NCI-H524 (cell line): ENCODE results near the gene DPRX.
A peak's percentile ranks its signal among the peaks of the same experiment; 100 is the strongest.

Source experiments
- DNase-seq, 2 experiments: peaks; one replicate each; lab custom pipeline; 2025; lab: John Stamatoyannopoulos, UW

DPRX gene, protein sequence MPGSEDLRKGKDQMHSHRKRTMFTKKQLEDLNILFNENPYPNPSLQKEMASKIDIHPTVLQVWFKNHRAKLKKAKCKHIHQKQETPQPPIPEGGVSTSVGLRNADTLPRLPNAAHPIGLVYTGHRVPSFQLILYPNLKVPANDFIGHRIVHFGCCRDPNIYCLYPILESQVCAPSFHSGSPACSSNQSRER

DNA sequence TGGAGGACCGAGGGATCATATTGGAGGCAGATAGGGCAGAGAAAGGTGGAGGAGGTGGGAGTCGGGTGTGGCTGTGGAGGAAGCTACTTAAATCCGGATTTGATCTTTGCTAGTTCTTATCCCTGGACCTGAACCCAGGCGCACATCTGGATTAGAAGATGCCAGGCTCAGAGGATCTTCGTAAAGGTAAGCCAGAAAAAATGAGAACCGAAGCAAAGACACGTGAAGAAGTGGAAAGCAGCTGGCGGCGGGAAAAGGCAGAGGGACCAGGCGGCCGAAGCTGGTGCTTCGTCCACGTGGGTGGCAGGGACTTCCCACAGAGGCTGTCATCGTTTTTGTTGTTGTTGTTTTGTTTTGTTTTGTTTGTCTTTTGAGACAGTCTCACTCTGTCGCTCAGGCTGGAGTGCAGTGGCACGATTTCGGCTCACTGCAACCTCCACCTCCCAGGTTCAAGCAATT lies at the start of gene DPRX:
Gene DPRX (plus strand): TSS at position 51 of the 459 bp plus-strand sequence. CDS start 108 bp downstream, at position 159.
- no peak for DNase-seq

DNA sequence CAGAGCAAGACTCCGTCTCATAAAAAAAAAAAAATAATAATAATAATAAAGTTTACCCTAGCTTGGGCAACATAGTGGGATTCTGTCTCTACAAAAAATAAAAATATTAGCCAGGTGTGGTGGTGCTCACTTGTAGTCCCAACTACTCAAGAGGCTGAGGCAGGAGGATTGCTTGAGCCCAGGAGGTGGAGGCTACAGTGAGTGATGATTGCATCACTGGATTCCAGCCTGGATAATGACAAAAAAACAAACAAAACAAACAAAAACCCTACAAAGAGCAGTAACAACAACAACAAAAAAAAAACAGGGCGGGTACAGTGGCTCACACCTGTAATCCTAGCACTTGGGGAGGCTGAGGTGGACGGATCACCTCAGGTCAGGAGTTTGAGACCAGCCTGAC lies 48.6 kb upstream of the DPRX start:
- DNase-seq: no peak

DNA sequence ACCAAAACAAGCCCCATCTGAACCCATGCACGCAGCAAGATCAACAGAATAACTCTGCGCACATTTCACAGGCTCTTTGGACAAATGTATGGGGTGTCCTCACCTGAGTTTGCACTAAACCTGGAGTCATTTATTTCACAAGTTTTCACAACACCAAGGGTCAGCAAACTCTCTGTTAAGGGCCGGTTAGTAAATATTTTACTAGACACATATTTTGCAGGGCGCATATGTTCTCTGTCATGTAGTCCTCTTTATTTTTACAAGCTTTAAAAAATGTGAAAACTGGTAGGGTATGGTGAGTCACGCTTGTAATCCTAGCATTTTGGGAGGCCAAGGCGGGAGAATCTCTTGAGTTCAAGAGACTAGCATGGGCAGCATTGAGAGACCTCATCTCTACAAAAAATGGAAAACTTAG lies 45.5 kb upstream of the DPRX start:
- DNase-seq: no peak

DNA sequence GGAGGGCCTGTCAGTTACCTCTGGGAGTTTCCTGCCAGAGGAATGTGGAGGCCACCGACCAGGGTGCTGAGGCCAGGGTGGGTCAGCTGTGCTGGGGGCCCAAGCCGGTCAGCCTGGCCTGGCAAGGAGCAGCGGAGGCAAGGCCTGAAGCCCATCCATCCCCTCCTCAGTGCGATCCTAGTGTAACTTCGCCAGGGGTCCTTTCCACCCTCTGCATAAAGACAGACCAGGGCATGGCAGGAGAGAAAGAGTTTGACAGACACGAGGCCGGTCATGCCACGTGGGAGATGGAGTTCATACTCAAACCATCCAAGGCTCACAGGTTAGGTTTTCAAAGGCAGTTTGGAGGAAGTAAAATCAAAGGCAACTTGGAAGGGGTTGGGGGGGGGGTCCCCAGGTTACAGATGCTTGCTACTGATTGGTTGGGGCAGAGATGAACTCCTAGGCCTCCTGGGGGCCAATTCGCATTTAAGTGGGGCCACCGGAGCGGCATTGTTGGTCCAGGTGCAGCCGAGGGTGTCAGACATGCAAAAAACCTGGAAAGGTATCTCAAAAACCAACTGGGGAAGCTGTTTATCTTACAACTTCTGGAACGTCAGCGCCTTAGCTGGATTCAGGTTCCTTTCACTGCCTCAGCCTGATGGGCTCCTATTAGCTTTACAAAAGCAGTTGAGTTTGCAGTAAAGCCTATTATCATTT lies 36.8 kb upstream of the DPRX start:
- DNase-seq: no peak

DNA sequence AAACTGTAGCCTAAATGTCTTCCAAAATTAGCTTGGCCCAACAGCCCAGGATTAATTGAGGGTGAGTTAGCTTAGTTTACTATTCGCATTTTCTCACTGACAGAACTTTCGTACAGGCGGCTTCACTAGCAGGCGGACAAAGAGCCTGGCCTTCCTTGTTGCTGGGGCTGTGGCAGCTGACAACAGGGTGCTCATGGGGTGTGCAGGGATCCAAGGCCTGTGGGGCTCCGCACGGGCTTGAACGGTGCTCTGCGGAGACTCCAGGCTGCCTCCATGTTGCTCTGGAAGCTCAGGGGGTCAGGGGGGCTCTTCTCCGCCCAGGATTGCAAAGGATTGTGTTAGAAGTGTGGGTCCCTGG lies 36.3 kb upstream of the DPRX start:
- DNase-seq: no peak

DNA sequence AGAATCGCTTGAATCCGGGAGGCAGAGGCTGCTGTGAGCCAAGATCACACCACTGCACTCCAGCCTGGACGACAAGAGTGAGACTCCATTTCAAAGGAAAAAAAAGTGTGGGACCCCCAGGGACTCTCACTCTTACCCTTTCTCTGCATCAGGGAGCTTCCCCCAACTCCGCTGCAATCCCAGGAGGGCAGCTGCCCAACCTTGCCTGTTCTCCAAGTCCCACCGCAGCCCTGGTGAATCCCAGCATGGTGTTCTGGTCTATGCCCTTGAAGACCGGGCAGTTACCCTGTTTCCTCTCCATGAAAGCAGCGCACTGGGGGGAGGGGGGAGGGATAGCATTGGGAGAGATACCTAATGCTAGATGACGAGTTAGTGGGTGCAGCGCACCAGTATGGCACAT lies 35.7 kb upstream of the DPRX start:
- DNase-seq: no peak

DNA sequence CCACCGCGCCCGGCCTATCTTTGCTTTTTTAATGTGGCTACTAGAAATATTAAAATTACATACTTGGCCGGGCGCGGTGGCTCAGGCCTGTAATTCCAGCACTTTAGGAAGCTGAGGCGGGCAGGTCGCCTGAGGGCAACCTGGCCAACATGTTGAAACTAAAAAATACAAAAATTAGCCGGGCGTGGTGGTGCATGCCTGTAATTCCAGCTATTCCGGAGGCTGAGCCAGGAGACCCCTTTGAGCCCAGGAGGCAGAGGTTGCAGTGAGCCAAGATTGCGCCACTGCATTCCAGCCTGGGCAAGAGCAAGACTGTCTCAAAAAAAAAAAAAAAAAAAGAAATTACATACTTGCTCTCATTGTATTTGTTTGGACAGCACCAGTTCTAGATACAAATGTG lies 34.8 kb upstream of the DPRX start:
- DNase-seq: no peak

DNA sequence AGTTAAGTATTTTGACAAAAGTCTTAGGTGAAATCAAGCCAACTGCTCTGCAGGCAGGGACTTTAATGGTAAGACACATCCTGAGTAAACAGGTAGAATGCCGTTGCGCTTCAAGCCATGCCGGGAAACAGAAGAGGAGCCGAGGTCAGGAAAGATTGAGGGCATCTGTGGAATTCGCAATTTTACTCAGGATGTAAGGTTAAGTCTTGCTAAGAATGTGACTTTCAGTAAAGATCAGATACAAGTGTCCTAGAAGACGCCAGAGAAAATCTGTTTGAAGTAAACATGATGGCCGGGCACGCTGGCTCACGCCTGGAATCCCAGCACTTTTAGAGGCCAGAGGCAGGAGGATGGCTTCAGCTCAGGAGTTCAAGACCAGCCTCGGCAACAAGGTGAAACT lies 33.4 kb upstream of the DPRX start:
- no peak for DNase-seq

DNA sequence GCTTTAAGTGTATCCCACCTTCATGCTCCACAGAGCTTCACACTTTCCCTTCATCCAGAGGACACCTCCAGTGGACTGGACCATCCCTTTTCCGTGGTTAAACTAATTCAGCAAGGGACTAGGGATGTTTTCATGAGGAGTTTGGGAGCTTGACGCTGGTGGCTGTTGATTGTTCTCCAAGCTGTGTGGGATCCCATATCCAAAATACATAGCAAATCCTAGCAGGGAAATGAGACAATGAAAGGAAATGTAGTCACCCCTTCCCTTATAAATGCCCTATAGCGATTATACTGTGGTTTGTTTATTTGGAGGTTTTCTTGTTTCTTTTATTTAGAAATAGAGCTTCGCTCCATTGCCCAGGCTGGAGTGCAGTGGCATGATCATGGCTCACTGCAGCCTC lies 31.6 kb upstream of the DPRX start:
- no peak for DNase-seq

DNA sequence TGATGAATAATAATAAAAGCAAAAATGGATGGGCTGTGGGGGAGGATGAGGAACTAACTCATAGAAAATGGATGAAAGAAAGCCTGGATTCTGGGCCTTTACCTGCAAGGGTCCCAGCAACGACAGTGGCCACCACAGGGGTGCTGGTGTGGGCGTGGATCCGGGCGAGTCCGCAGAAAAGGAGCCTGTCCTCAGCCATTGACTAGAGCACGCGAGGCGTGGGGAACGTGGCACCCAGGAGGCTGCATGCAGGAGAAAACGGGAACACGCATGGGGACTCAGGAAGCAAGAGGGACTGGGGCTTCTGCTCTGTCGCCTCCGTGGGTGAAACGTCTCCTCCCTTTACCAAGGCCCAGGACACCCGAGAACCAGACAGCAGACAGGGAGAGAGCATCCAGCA lies 25.8 kb upstream of the DPRX start:
- DNase-seq: no peak

DNA sequence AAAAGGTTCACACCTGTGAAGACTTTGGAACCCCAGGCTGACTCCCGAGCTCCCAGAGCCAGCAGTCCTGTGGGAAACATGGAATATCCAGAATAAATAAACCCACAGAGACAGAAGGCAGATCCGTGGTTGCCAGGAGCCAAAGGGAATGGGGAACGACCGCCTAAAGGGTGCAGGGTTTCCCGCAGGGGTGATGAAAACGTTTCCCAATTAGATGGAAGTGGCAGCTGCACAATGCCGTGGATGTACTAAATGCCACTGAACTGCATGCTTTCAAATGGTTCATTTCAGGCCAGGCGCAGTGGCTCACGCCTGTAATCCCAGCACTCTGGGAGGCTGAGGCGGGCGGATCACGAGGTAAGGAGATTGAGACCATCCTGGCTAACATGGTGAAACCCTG lies 23.4 kb upstream of the DPRX start:
- DNase-seq: no peak

DNA sequence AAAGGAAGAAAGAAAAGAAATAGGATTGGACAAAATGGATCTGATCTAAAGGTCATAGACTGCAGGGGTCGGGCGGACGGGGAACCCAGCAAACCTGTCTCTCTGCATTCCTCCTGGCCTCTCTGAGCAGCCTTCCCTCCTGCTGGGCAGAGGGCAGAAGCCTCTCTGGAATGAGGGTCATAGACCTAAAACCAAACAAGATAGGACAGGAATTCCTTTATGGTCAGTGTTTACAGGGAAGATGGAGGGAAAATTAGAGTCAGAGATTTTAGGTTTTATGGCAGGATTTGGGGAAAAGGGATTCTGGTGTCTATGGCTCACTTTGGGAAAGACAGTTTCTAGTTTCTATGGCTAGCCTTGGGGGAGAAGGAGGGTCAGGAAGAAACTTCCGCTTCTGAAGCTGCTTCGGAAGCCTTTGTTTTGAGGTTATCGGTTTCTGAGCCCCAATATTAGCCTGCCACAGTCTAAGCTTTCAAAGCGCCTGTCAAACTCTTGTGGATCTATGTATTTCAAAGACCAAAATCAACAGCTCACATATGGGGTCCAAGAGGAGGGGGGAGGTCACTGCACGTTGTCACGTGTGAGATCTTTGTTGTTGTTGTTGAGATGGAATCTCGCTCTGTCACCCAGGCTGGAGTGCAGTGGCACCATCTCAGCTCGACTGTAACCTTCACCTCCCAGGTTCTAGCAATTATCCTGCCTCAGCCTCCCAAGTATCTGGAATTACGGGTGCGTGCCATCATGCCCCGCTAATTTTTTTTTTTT lies 18.9 kb upstream of the DPRX start:
- DNase-seq: no peak

DNA sequence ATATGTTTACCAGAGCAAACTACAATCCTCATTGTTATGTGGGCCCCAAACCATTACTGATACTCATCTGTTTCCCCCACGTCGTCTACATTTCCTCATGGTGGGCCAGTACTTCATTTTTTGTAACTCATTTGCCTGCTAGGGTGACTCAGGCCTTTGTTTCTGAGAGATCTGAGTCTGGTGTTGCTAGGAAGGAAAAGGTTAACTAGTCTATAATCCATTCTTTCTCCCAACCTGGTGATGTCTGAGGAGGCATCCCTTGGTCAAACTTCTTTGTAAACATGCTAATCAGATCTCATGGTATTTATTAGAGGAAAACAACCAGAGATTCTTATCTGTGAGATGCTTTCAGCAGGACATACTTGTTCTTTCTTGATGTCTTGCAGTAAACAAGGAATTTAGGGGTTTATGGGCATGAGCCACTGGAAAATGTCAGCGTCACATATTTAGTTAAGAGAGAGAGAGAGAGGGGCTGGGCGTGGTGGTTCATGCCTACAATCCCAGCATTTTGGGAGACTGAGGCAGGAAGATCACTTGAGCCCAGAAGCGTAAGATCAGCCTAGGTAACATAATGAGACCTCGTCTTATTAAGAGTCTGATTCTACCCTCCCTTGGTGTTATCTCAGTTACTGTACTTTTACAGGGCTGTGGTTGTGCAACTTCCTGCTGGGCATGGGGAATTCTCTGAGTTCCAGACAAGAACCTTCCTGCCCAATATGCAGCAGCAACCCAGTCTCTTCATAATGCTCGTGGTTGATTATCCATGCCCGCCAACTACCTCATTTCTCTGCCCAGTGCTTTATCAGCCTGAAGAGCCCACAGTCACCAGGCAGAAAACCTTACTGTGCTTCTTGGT lies 9.7 kb upstream of the DPRX start:
- DNase-seq: no peak

DNA sequence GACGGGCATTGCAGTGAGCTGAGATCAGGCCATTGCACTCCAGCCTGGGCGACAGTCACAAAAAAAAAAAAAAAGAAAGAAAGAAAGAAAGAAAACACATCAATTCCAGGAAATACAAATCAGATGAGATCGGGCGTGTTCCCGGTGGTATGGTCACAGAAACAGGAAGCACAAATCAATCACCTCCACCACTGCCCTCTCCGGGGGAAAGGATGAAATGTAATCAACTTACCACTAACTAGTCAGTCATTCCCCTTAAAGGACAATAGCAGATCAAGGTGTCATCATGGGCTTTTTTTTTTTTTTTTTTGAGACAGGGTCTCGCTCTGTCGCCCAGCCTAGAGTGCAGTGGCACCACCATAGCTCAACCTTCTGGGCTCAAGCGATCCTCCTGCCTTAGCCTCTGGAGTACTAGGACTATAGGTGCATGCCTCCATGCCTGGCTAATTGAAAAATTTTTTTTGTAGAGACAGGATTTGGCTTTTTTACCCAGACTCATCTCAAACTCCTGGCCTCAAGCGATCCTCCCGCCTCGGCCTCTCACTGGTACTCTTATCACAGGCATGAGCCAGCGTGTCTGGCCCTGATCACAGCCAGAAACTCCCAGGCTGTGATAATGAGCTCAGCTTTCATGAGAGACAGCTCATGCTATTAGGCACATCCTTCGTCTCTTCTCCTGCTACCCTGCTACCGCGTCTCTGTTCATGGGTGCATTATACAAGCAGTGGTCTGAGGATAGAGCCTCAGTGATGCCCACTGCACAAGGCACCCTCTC lies 6.8 kb upstream of the DPRX start:
- no peak for DNase-seq

DNA sequence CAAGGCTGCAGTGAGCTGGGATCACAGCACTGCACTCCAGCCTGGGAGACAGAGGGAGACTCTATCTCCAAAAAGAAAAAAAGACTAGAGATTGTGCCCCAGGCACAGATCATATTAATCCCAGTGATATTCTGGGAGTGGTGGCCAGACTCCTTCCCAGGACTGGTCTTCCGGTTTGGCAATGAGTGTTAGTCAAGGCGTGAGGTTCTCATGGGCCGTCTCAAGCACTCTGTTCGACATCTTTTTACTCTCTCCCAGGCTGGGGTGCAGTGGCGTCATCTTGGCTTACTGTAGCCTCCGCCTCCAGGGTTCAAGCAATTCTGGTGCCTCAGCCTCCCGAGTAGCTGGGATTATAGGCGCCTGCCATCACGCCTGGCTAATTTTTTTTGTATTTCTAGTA lies 5.3 kb upstream of the DPRX start:
- DNase-seq: no peak

DNA sequence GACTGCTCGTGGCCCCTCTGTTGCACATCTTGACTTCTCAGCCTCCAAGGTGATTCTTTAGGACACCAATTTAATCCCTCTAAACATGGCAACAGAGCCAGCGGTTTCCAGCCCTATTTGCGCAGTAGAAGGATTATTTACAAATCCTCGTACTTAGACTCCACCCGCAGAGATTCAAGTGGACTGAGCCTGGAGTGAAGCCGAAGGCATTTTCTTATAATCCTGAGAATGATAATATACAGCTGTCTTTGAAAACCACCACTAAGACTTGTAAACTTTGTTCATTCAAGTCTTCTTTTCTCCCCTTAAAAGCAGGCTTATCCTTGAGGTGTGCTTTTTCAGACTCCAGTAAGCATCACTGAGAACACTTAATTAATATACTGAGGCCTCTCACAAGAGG lies 4.8 kb upstream of the DPRX start:
- peak in 1 of 2 experiments; percentile 1 for DNase-seq

DNA sequence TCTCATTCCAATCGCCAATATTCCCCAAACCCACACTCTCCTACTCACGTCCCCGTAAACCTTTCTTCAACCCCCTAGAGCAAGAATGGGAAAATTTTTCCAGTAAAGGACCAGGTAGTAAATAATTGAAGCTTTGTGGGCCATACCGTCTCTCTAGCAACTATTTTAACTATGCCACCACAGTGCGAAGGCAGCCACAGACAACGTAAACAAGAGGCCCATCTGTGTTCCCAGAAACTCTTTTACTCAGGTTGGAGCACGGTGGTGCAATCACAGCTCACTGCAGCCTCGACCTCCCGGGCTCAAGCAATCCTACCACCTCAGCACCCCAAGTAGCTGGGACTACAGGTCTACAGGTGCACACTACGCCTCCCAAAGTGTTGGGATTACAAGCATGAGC lies 3.0 kb downstream of the DPRX start:
- DNase-seq: no peak

DNA sequence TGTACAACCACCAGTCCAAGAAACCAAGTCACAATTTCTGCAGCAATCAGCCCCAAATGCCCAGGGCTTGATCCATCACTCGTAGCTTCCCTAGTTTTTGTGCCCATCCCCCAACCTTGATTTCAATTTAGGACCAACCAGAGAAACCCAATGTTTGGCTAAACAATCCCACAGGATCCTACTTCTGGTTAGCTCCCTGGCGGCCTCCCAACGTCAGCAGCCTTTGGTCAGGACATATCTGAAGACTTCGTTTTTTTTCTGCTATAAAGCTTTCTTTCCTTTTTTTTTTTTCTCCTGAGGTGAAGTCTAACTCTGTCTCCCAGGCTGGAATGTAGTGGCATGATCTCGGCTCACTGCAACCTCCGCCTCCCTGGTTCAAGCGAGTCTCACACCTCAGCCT lies 7.7 kb downstream of the DPRX start:
- no peak for DNase-seq

DNA sequence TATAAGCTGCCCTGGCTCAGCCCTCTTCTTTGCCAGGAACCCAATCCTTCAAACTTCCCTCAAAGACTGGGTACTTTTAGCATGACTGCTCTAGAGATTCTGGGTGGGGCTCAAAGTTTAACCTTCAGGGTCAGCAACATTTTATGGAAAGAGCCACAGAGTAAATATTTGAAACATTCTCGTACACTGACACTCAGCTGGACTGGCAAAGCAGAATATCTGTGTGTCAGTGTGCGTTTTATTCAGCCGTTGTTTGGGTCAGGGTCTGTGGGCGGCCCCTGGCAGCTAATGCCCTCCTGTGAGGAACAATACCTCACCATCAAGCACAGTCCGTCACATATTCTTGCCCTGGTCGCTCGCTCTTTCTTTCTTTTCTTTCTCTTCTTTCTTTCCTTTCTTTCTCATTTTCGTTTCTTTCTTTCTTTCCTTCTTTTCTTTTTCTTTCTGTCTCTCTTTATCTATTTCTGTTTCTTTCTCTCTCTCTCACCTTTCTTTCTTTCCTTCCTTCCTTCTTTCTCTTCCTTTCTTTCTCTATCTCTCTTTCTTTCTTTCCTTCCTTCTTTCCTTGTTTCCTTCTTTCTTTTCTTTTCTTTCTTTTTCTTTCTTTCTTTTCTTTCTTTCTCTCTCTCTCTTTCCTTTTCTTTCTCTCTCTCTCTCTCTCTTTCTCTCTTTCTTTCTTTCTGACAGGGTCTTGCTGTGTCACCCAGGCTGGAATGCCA lies 10.7 kb downstream of the DPRX start:
- no peak for DNase-seq

DNA sequence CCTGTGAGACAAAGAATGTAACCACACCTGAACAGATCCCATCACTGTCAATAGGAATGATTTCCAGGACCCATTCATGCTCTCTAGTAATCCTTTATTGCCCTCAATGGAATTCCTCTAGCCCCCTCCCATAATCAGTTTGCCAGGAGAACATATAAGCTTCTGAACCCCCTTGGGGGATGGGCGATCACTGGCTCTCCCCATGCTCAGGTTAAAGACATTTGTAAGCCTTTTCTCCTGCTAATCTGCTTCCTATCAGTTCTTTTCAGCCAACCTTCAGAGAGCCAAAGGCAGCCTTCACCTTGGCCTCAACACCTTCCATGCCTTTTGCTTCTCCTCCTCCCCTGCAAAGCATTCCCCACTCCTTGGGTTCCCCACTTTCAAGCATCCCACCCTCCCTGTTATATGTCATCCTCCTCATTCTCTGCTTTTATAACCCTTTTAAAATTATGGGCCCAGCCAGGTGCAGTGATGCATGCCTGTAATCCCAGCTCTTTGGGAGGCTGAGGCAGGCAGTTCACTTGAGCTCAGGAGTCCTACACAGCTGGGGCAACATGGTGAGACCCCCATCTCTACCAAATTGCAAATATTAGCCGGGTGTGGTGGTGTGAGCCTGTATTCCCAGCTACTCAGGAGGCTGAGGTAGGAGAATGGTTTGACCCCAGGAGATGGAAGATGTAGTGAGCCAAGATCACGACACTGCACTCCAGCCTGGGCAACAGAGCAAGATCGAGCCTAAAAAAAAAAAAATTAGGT lies 12.4 kb downstream of the DPRX start:
- no peak for DNase-seq
